Measurements from ENCODE around the gene MAP2K1. TPM values are rescaled to one million over a fixed set of nuclear protein-coding genes. Genes with fewer than 3 reads are reported as not detected.

MAP2K1 gene
- total and polyA plus RNA-seq, 9 of the 15 experiments (the other 6 are each of a cell fraction or from before 2014, with no cell fraction given), result 7.5 to 58.3 (median 30.0) TPM

- TF ChIP-seq, protein P1, sequence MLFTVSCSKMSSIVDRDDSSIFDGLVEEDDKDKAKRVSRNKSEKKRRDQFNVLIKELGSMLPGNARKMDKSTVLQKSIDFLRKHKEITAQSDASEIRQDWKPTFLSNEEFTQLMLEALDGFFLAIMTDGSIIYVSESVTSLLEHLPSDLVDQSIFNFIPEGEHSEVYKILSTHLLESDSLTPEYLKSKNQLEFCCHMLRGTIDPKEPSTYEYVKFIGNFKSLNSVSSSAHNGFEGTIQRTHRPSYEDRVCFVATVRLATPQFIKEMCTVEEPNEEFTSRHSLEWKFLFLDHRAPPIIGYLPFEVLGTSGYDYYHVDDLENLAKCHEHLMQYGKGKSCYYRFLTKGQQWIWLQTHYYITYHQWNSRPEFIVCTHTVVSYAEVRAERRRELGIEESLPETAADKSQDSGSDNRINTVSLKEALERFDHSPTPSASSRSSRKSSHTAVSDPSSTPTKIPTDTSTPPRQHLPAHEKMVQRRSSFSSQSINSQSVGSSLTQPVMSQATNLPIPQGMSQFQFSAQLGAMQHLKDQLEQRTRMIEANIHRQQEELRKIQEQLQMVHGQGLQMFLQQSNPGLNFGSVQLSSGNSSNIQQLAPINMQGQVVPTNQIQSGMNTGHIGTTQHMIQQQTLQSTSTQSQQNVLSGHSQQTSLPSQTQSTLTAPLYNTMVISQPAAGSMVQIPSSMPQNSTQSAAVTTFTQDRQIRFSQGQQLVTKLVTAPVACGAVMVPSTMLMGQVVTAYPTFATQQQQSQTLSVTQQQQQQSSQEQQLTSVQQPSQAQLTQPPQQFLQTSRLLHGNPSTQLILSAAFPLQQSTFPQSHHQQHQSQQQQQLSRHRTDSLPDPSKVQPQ (CRISPR knock-in tag; IDR thresholded peaks at IDR 0.05; ENCODE audit: borderline replicate concordance), result no peak
- TF ChIP-seq FOXA3 (CRISPR knock-in tag; conservative IDR thresholded peaks at IDR 0.05 in 1 of 2, IDR thresholded peaks at IDR 0.05 in 1 of 2), result no peak
- no peak for TF ChIP-seq ZKSCAN8 (CRISPR knock-in tag; IDR thresholded peaks at IDR 0.05)
- no peak for TF ChIP-seq HIVEP1 (CRISPR knock-in tag; IDR thresholded peaks at IDR 0.05)
- TF ChIP-seq, protein P2, sequence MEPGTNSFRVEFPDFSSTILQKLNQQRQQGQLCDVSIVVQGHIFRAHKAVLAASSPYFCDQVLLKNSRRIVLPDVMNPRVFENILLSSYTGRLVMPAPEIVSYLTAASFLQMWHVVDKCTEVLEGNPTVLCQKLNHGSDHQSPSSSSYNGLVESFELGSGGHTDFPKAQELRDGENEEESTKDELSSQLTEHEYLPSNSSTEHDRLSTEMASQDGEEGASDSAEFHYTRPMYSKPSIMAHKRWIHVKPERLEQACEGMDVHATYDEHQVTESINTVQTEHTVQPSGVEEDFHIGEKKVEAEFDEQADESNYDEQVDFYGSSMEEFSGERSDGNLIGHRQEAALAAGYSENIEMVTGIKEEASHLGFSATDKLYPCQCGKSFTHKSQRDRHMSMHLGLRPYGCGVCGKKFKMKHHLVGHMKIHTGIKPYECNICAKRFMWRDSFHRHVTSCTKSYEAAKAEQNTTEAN (CRISPR knock-in tag; IDR thresholded peaks at IDR 0.05), result no peak
- no peak for TF ChIP-seq HMG20A (CRISPR knock-in tag; conservative IDR thresholded peaks at IDR 0.05)
- TF ChIP-seq ZSCAN29 (IDR thresholded peaks at IDR 0.05), result 0 out of 2 replicates have a peak, but pooled peaks have one; percentile 30
- no peak for TF ChIP-seq GATAD2B (IDR thresholded peaks at IDR 0.05; ENCODE audit: borderline replicate concordance)
- TF ChIP-seq ZNF121 (CRISPR knock-in tag; conservative IDR thresholded peaks at IDR 0.05), result no peak
- no peak for TF ChIP-seq ZNF75A (CRISPR knock-in tag; IDR thresholded peaks at IDR 0.05)
- TF ChIP-seq, protein P3, sequence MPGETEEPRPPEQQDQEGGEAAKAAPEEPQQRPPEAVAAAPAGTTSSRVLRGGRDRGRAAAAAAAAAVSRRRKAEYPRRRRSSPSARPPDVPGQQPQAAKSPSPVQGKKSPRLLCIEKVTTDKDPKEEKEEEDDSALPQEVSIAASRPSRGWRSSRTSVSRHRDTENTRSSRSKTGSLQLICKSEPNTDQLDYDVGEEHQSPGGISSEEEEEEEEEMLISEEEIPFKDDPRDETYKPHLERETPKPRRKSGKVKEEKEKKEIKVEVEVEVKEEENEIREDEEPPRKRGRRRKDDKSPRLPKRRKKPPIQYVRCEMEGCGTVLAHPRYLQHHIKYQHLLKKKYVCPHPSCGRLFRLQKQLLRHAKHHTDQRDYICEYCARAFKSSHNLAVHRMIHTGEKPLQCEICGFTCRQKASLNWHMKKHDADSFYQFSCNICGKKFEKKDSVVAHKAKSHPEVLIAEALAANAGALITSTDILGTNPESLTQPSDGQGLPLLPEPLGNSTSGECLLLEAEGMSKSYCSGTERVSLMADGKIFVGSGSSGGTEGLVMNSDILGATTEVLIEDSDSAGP (CRISPR knock-in tag; IDR thresholded peaks at IDR 0.05), result no peak; the same call in 1 of the 2 replicates
- no peak for TF ChIP-seq STAT6 (CRISPR knock-in tag; IDR thresholded peaks at IDR 0.05)
- no peak for TF ChIP-seq ZNF224 (CRISPR knock-in tag; IDR thresholded peaks at IDR 0.05)
- no peak for TF ChIP-seq NCOA6 (IDR thresholded peaks at IDR 0.05)
- TF ChIP-seq XRCC5 (IDR thresholded peaks at IDR 0.05; ENCODE audit: low read depth, low read length), result no peak
- no peak for TF ChIP-seq POLR2AphosphoS2 (IDR thresholded peaks at IDR 0.05; ENCODE audit: low read length)
- 0 out of 2 replicates have a peak, but pooled peaks have one; percentile 42 for TF ChIP-seq THRAP3 (IDR thresholded peaks at IDR 0.05; ENCODE audit: borderline replicate concordance)
- TF ChIP-seq ZNF785 (CRISPR knock-in tag; IDR thresholded peaks at IDR 0.05), result no peak
- no peak for TF ChIP-seq ZFP1 (CRISPR knock-in tag; IDR thresholded peaks at IDR 0.05)
These were observed 30.1 kb upstream of the MAP2K1 start, which contains the start of gene TIPIN (continued) for GRCh38 chr15:66356359-66357236.
